Testis (tissue), 3 donors: ENCODE measurements around the gene C6orf120. TPM values are rescaled to one million over a fixed set of nuclear protein-coding genes. Genes with fewer than 3 reads are reported as not detected.

ENCODE experiments used
- DNase-seq: peaks from one replicate; pipeline ENCODE4 v3.0.0-alpha.2; 2019
- H3K27ac ChIP-seq, 2 donors: fragments of 200-600 bp; sonication (generic); one replicate each; pipeline ENCODE4 v1.5.1; 2019
- H3K27me3 ChIP-seq: fragments of 200-600 bp; sonication (generic); one replicate; pipeline ENCODE4 v1.5.1; 2019
- H3K36me3 ChIP-seq: fragments of 200-600 bp; sonication (generic); one replicate; pipeline ENCODE4 v1.5.1; 2017; ENCODE audit warnings: low read depth; ENCODE audit errors: missing control alignments
- H3K4me1 ChIP-seq: fragments of 200-600 bp; sonication (generic); one replicate; pipeline ENCODE4 v1.5.1; 2019
- H3K4me3 ChIP-seq, 2 donors: fragments of 200-600 bp; sonication (generic); one replicate each; pipeline ENCODE4 v1.5.1; 2017 to 2019
- H3K9me3 ChIP-seq: fragments of 200-600 bp; sonication (generic); one replicate; pipeline ENCODE4 v1.5.1; 2017
- POLR2A ChIP-seq: fragments of 450-650 bp; IDR thresholded peaks from one replicate; pipeline ENCODE4 v1.6.1; 2017; ENCODE audit warnings: antibody characterized with exemption, mild to moderate bottlenecking, moderate library complexity
- WGBS, 2 donors: methylation state at CpG; one replicate each; pipeline ENCODE4 v1.1.5; 2018; 5-methylcytosine and 5-hydroxymethylcytosine counted together
- intact Hi-C: fragments of 100-400 bp; cut with DNase I; formaldehyde crosslinking; loops from one replicate; pipeline ENCODE4 v1.15.1; 2023; ENCODE audit warnings: low total_unique reads
- polyA plus RNA-seq: library from polyadenylated mRNA; stranded (reverse); fragments of 350-450 nt; fragmentation: Illumina TruSeq; extraction: RNeasy Lipid Tissue Mini Kit (QIAGEN cat#74804); gene quantifications from one replicate; pipeline ENCODE4 v1.2.3, GENCODE V29; 2014; ENCODE audit warnings: low read depth, low replicate concordance; ENCODE audit not compliant: insufficient read depth
- total RNA-seq, 2 donors: library from RNA; depleted of rRNA; stranded (reverse); fragments of >200 nt; gene quantifications; one replicate each; pipeline ENCODE4 v1.2.3, GENCODE V29; 2016
- TF ChIP-seq, protein P1 (sequence below), 3 experiments: fragments of 450-650 bp in 2 of 3; fragments of 200-600 bp in 1 of 3; sonication (generic) in 1 of 3; IDR thresholded peaks; one replicate each; pipeline ENCODE4 v1.5.1; 2016 to 2019; ENCODE audit warnings: antibody characterized with exemption in 3 of 3, mild to moderate bottlenecking in 2 of 3, moderate library complexity in 1 of 3

C6orf120 gene
- total and polyA plus RNA-seq, 3 donors from 2014 or later, result 16.9 to 29.9 (median 24.0) TPM

DNA sequence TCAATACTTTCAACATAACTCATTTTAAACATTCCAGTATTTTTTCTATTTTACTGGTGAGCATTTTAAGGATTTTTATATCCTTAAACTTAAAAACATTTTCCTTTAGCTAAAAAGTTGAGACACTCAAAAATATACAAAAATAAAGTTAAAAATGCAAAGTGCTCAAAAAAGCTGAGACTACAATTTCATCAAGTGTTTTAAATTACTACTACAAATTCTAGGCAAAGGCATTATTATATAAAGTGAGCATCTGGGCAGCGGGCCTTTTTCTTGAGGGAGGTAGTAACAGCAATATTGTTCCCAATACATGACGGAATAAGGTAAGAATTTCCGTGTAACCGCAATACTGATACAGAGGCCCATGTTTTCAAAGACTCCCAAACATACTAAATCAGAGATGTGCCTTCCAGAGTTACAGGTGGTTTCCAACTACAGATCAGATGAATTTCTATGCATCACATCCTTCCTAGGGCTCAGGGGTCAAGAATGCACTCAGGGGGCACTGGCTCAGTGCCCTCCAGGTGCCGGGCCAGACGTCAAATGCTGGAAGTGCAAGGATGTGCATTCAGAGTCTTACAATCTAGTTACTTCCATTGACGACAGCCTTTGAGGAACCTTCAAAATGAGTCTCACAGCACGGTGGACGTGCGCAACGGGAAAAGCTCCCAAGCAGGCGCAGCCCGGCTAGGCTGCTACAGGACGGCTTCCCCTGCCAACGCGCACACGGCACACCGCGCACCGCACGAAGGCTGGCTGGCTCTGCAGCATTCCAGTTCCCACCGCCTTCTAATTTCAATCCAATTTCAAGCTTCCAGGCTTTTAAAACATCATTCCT is 20.7 kb downstream of the C6orf120 start:
- intact Hi-C loops, result no loop called here
- Histone ChIP-seq H3K27me3 (no peaks in the 10 kb centered on the region), H3K27ac (peak overlapping the region; percentile 81 to 92), H3K4me1 (peaks cover 12% of the 10 kb centered on the region), H3K36me3 (no peaks in the 10 kb centered on the region), H3K9me3 (no peaks in the 10 kb centered on the region), H3K4me3 (peak overlapping the region; percentile 68 to 76)
- DNase-seq, result peak; percentile 59
- TF ChIP-seq, protein P1, sequence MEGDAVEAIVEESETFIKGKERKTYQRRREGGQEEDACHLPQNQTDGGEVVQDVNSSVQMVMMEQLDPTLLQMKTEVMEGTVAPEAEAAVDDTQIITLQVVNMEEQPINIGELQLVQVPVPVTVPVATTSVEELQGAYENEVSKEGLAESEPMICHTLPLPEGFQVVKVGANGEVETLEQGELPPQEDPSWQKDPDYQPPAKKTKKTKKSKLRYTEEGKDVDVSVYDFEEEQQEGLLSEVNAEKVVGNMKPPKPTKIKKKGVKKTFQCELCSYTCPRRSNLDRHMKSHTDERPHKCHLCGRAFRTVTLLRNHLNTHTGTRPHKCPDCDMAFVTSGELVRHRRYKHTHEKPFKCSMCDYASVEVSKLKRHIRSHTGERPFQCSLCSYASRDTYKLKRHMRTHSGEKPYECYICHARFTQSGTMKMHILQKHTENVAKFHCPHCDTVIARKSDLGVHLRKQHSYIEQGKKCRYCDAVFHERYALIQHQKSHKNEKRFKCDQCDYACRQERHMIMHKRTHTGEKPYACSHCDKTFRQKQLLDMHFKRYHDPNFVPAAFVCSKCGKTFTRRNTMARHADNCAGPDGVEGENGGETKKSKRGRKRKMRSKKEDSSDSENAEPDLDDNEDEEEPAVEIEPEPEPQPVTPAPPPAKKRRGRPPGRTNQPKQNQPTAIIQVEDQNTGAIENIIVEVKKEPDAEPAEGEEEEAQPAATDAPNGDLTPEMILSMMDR (IDR thresholded peaks at IDR 0.05), result no peak
- TF ChIP-seq POLR2A, result no peak
- WGBS, 2 donors, result 2 to 14% methylated on average over 8 to 22 of the region's 22 CpGs

DNA sequence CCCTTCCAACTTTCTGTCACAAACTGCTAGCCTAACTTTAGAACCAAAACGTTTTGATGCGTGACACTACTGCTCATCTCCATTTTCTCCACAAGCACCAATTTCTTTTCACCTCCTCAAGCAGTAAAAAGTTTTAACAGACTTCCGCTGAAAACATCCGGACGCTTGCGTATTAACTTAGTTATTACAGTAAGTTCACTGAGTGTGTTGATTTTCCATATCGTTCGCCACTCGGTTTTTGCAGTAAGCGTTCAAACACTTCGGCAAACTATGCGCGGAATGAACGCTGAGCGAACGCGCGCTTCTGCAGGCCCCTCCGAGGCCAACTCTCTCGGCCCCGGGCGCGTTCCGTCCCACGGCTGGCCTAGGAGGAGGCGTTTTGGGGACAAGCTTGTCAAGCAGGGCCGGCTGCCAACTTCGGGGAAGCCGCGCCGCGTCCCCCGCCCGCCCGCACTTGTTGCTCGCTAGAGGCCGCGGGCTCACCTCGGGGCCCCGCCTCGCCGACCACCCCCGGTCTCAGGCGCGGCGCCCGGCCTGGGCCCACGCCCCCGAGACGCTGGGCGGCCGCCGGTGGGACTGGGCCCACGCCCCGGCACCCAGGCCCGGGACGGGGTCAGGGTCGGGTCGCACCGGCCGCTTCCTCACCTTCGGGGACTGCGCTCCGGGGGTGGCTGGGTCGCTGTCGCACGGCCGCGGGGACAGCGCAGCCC is 21.4 kb downstream of the C6orf120 start:
- no peaks in the 10 kb centered on the region for H3K27me3 ChIP-seq
- intact Hi-C loops, result no loop called here
- peaks cover 12% of the 10 kb centered on the region for H3K4me1 ChIP-seq
- TF ChIP-seq, protein P1 (IDR thresholded peaks at IDR 0.05), result no peak
- no peak for TF ChIP-seq POLR2A
- peak; percentile 84 for DNase-seq
- H3K4me3 ChIP-seq, result peak overlapping the region; percentile 68 to 76
- no peaks in the 10 kb centered on the region for H3K36me3 ChIP-seq
- H3K9me3 ChIP-seq, result no peaks in the 10 kb centered on the region
- H3K27ac ChIP-seq, result peak overlapping the region; percentile 81 to 92
- 0 to 1% methylated on average over 15 to 48 of the region's 70 CpGs for WGBS, 2 donors

DNA sequence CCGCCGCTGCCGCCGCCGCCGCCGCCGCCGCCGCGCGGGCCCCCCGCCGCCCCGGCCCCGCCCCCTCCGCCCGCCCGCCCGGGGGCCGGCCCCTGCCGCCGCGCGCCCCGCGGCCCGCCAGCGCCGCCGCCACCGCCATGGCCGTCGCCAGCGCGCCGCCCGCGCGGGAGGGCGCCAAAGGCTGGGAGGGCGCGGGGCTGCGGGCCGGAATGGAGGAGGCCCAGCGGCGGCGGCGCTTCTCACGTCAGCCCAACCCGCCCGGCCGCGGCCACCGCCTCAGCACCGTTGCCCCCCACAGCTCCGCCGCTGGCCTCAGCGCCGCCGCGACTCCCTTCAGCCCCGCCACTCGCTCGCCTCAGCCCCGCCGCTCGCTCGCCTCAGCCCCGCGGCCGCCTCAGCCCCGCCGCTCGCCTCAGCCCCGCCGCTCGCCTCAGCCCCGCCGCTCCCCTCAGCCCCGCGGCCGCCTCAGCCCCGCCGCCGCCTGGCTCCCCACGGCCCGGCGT is 22.1 kb downstream of the C6orf120 start:
- Histone ChIP-seq H3K9me3 (no peaks in the 10 kb centered on the region), H3K36me3 (no peaks in the 10 kb centered on the region), H3K27me3 (no peaks in the 10 kb centered on the region), H3K4me1 (peaks cover 12% of the 10 kb centered on the region), H3K27ac (peak overlapping the region in 1 of 2 donors; percentile 96), H3K4me3 (peak overlapping the region in 1 of 2 donors; percentile 77)
- TF ChIP-seq POLR2A, result no peak
- TF ChIP-seq, protein P1 (IDR thresholded peaks at IDR 0.05), result no peak
- intact Hi-C loops, result no loop called here
- peak; percentile 41 for DNase-seq
- WGBS, 2 donors, result 3% methylated on average over 21 of the region's 89 CpGs; no CpG with 5 or more reads in 1 of the 2 donors

DNA sequence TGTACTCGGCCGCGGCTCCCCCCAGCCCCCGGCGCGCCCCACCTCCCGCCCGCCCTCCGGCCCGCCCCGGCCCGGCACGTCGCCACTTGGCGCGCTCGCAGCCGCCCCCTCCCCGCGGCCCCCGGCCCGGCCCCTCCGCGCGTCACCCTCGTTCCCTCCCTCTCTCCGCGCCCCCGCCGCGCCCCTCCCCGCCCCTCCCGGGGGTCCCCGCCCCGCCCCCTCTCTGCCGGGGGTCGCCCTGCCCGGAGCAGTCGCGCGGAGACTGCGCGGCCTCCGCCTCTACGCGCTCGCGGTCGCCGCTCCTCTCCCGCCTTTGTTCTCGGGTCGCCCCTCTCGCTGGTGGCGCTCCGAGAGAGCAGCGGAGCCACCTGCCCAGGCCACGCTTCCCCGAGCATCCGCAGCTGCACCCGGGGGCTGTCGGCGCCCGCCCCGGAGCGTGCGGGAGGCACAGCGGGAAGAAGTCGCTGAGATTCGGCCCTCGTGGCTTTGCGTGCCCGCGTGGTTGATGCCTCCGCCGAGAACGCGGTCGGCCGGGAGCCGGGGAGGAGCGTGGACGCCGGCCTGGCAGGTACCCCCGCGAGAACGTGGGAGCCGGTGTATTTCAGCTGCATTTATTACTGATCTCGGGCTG is 22.7 kb downstream of the C6orf120 start, which contains the start of gene PHF10:
PHF10 (minus strand) TSS at position 7 of the 631 bp plus-strand sequence. CDS start 569 bp downstream, outside the sequence.
- Histone ChIP-seq H3K27me3 (no peaks in the 10 kb centered on the region), H3K4me1 (peaks cover 12% of the 10 kb centered on the region), H3K9me3 (no peaks in the 10 kb centered on the region), H3K4me3 (peak within 1 kb of the TSS; percentile 77 to 80), H3K27ac (peak within 1 kb of the TSS; percentile 91 to 96), H3K36me3 (no peaks in the 10 kb centered on the region)
- DNase-seq, result peak; percentile 56
- intact Hi-C loops, result no loop called here
- TF ChIP-seq, protein P1 (IDR thresholded peaks at IDR 0.05), result no peak
- no peak for TF ChIP-seq POLR2A
- 0 to 1% methylated on average over 1 to 46 of the region's 89 CpGs for WGBS, 2 donors
